HL-60 (cell line): Measurements from ENCODE around the gene RLF.
A peak's percentile ranks its signal among the peaks of the same experiment; 100 is the strongest.

Experiments
- DNase-seq, 2 experiments: peaks; one replicate each; pipeline ENCODE4 v3.0.0-alpha.2; 2010 to 2020; ENCODE audit warnings: low read depth in 1 of 2, low spot score in 1 of 2
- H3K27ac ChIP-seq: fragments of 250-450 bp; sonication (Bioruptor Pico); replicated peaks from 2 replicates; pipeline ENCODE4 v1.5.1; 2020; ENCODE audit warnings: mild to moderate bottlenecking, moderate library complexity
- H3K27me3 ChIP-seq: fragments of 250-450 bp; sonication (Bioruptor Pico); 2 replicates; pipeline ENCODE4 v1.5.1; 2021; ENCODE audit warnings: mild to moderate bottlenecking, moderate library complexity; ENCODE audit not compliant: insufficient read depth, poor library complexity, severe bottlenecking
- H3K4me3 ChIP-seq: replicated peaks from 2 replicates; pipeline ENCODE4 v1.5.1; 2011; ENCODE audit warnings: mild to moderate bottlenecking, control low read depth, low read length; ENCODE audit not compliant: insufficient read depth
- GABPA ChIP-seq: IDR thresholded peaks from 2 replicates; pipeline ENCODE4 v1.6.1; 2012; ENCODE audit warnings: low read depth
- POLR2AphosphoS5 ChIP-seq: IDR thresholded peaks from 2 replicates; pipeline ENCODE4 v1.6.1; 2012; ENCODE audit warnings: low read depth
- SPI1 ChIP-seq: IDR thresholded peaks from 2 replicates; pipeline ENCODE4 v1.6.1; 2012; ENCODE audit warnings: low read depth, mild to moderate bottlenecking, borderline replicate concordance
- TF ChIP-seq, protein P1 (sequence below): IDR thresholded peaks from 2 replicates; pipeline ENCODE4 v1.6.1; 2012; ENCODE audit warnings: low read depth; ENCODE audit not compliant: insufficient replicate concordance
- TF ChIP-seq, protein P2 (sequence below): IDR thresholded peaks from one replicate; pipeline ENCODE4 v1.5.1; 2011; ENCODE audit warnings: low read length, control low read depth, inconsistent platforms; ENCODE audit not compliant: insufficient read depth

Gene RLF

DNA sequence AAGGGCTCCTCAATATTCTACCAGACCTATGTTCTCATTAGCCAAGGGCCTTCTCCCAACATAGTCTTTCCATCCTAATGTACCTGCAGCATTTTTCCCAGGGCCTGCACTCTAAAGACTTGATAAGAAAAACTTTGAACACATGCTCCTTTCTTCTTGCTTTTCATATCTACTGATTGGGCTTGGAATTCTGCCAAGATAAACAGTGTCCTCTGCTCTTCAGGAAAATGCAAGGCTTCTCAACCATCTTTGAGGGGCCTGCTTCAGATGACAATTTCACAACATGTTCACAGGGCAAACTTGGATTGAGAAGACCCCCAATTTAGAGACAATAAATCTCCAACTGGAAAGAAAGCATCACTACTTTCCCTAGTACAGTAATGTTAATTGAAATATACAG, 38.3 kb upstream of the RLF start:
- H3K27me3 ChIP-seq, result no peaks in the 10 kb centered on the region
- no peak overlapping the region for H3K27ac ChIP-seq
- no peak for DNase-seq
- H3K4me3 ChIP-seq, result no peak overlapping the region
- no peak for TF ChIP-seq SPI1
- TF ChIP-seq, protein P1, sequence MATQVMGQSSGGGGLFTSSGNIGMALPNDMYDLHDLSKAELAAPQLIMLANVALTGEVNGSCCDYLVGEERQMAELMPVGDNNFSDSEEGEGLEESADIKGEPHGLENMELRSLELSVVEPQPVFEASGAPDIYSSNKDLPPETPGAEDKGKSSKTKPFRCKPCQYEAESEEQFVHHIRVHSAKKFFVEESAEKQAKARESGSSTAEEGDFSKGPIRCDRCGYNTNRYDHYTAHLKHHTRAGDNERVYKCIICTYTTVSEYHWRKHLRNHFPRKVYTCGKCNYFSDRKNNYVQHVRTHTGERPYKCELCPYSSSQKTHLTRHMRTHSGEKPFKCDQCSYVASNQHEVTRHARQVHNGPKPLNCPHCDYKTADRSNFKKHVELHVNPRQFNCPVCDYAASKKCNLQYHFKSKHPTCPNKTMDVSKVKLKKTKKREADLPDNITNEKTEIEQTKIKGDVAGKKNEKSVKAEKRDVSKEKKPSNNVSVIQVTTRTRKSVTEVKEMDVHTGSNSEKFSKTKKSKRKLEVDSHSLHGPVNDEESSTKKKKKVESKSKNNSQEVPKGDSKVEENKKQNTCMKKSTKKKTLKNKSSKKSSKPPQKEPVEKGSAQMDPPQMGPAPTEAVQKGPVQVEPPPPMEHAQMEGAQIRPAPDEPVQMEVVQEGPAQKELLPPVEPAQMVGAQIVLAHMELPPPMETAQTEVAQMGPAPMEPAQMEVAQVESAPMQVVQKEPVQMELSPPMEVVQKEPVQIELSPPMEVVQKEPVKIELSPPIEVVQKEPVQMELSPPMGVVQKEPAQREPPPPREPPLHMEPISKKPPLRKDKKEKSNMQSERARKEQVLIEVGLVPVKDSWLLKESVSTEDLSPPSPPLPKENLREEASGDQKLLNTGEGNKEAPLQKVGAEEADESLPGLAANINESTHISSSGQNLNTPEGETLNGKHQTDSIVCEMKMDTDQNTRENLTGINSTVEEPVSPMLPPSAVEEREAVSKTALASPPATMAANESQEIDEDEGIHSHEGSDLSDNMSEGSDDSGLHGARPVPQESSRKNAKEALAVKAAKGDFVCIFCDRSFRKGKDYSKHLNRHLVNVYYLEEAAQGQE, result no peak
- no peak for TF ChIP-seq POLR2AphosphoS5
- no peak for TF ChIP-seq GABPA
- TF ChIP-seq, protein P2, sequence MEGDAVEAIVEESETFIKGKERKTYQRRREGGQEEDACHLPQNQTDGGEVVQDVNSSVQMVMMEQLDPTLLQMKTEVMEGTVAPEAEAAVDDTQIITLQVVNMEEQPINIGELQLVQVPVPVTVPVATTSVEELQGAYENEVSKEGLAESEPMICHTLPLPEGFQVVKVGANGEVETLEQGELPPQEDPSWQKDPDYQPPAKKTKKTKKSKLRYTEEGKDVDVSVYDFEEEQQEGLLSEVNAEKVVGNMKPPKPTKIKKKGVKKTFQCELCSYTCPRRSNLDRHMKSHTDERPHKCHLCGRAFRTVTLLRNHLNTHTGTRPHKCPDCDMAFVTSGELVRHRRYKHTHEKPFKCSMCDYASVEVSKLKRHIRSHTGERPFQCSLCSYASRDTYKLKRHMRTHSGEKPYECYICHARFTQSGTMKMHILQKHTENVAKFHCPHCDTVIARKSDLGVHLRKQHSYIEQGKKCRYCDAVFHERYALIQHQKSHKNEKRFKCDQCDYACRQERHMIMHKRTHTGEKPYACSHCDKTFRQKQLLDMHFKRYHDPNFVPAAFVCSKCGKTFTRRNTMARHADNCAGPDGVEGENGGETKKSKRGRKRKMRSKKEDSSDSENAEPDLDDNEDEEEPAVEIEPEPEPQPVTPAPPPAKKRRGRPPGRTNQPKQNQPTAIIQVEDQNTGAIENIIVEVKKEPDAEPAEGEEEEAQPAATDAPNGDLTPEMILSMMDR, result no peak

DNA sequence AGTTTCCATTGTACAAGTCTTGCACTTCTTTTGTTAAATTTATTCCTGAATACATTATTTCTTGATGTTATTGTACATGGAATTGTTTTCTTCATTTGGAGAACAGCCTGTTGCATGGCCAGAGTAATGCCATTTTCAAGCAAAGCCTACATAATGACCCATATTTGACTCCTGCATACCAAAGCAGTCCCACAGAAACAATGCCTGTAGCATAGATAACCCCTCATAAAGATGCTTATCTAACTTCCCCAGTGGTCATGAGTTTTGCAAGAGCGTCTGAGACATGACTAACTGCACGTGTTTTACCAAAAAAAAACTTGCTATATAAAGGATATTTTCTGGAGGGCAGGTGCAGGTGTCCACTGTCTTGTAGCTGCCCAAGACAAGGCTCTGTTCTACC, 30.3 kb upstream of the RLF start:
- peak; percentile 37 to 61 for DNase-seq
- no peak for TF ChIP-seq GABPA
- peak; percentile 60; the same call in 1 of the 2 replicates for TF ChIP-seq POLR2AphosphoS5
- H3K4me3 ChIP-seq, result no peak overlapping the region
- no peaks in the 10 kb centered on the region for H3K27me3 ChIP-seq
- no peak overlapping the region for H3K27ac ChIP-seq

DNA sequence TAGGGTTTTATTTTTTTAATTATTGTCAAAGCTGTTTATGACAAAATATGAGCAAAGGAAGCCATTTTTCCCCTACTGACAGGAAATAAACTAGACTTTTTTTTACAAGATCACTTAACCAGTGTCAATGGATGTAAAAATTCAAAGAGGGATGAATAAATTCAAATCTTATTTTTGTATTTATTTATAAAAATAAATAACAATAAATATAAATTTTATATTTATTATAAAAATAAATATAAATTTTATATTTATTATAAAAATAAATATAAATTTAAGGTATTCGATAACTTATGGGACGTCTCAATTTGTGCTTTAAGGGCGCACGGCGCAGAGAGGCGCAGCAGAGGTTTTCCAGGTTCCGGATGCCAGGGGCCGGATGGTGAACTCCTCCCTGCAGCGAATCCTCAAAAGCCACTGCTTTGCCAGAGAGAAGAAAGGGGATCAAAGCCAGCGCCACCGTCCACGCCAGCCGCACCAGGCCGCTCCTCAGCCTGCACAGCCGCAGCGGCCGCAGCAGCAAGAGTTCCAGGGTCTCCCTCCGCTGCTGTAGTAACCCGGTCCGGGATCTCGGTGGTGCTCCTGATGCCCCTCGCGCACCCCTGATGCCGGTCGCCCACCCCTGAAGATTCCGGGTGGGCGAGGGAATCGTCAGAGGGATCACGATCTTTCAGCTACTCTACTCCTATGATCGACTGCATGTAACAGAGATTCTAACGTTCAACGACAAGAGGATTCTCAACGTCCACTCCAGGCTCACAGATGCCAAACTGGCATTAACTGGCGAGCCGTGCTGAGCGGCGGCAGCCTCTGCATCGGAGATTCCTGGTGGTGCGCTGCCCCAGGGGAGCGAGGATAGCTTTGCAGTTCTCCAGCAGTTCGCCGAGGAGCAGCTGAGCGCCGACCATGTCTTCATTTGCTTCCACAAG, 28.5 kb upstream of the RLF start:
- no peak for DNase-seq
- no peak for TF ChIP-seq SPI1
- no peak for TF ChIP-seq POLR2AphosphoS5
- TF ChIP-seq, protein P1, result no peak
- TF ChIP-seq GABPA, result no peak
- TF ChIP-seq, protein P2, result no peak
- Histone ChIP-seq H3K4me3 (no peak overlapping the region), H3K27ac (no peak overlapping the region), H3K27me3 (no peaks in the 10 kb centered on the region)

DNA sequence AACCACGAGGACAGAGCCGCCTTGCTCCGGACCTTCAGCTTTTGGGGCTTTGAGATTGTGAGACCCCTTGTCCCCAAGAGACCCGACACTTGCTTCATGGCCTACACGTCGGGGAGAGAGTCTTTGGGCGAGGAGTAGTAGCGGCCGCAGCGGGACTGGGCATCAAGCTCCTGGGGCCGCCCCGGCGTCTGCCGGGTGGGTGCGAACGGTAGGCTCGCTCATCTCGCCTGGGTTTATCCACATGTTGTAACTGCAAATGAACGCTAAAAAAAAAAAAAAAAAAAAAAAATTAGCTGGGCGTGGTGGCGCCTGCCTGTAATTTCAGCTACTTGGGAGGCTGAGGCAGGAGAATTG, 27.9 kb upstream of the RLF start:
- no peak overlapping the region for H3K27ac ChIP-seq
- no peaks in the 10 kb centered on the region for H3K27me3 ChIP-seq
- TF ChIP-seq, protein P1, result no peak
- TF ChIP-seq, protein P2, result no peak
- TF ChIP-seq GABPA (no peak), POLR2AphosphoS5 (no peak), SPI1 (no peak)
- DNase-seq, result no peak
- no peak overlapping the region for H3K4me3 ChIP-seq
